GM19193 (cell line): ENCODE results near the gene GLB1L.

ENCODE experiments used
- POLR2A ChIP-seq: IDR thresholded peaks from 4 replicates; pipeline ENCODE4 v1.6.1; 2011; ENCODE audit not compliant: insufficient read depth, insufficient read length; ENCODE audit errors: extremely low read depth

The GLB1L gene

DNA sequence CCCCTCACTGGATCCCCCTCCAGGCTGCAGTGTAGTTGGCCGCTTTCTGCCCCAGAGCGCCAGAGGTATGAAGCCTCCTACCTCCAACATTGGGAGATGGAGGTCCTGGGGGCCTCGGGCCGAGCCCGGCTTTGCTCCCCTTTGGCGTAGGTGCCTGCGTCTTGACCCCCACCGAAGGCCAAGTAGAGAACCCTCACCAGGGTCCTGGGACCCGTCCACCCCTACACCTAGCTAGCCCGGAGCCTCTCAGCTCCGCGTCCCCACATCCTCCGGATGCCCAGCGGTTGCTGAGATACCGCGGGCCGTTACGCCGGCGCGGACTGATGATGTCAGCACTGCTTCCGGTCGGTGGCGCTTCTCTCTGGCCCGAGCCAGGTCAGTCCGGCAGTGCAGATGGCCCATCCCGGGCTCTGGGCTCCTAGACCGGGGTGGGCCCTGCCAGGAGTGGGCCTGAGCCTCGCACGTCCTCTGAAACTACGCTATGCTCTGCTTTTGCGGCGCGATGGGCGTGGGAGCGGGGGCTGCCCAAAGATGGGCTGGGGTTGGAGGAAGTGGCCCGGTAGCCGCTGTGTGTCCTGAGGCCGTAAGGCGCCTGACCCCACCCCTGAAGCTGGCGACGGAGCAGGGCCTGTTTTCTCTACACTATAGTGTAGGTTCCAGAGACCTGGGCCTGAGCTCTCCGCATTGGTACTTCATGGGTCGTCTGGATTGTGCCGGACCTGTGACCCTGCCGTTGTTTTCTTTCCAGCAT lies at the start of gene GLB1L, which contains the start of gene STK16:
Gene GLB1L (minus strand): TSS at position 297 of the 751 bp plus-strand sequence. CDS start 1,871 bp downstream, outside the sequence.
Gene STK16 (plus strand): TSS at position 332 of the 751 bp plus-strand sequence. CDS start 521 bp downstream, outside the sequence.
- TF ChIP-seq POLR2A: peak; percentile 87

DNA sequence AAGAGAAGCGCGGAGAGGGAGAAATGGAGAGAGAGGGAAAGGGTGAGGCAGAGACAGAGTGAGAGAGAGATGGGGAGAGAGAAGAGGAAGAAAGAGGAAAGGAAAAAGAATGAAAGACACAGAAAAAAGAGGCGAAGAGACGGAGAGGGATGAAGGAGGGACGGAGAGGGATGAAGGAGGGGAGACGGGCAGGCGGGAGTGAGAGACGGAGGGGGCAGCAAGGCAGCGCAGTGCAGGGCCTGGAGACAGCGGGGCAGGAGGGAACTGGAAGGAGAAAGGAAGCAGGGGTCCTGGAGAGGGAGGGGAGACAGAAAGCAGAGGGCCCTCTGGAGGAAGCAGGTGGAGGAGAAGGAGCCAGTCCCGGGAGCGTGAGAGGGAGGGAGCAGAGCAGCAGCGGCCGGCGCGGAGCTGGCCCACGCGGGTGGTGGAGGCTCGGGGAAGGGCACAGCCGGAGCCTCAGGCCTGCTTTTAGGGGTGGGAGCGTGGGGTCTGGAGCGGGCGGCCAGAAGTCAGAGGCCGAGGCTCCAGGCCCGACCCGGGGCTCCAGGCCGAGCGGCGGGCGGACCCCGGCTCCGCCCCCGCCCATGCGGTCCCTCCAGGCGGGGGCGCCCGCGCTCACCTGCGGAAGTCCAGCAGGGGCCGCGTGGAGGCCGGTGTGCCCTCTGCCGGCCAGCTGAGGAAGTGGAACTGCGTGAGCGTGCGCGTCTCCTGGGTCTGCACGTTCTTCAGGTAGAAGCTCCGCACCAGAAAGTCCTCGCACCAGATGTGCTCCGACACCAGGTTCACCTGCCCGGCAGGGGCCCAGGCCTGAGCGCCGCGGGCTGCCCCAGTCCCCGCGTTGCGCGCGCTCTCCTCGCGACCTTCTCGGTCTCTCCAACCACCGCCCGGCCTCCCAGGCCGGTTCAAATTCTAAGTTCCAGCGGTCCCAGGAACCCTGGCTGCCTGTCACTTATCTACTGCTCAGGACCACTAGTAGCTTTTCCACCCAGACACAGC lies 49.4 kb upstream of the GLB1L start:
- peak; percentile 60 for TF ChIP-seq POLR2A

DNA sequence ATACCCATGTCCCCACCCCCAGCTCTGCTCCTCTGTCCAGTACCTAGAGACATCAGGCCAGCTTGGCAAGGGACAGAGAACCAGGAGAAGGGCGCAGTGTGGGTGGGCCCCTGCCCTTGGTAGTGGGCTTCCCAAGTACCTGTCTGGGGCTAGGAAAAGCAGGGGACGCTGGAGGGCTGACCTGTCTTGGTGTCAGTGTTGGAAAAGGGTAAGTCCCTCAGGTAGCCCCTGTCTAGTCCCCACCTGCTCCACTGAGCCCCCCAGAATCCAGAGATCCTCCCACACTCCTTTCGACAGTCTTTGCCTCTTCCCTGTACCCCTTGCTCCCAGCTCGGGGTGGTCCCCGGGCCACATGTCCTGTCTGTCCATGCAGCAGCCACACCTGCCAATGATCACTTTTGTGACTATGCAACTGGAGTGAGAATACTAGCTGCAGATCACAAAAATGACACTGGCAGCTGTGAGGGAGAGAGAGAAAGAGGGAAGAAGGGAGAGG lies 48.5 kb upstream of the GLB1L start:
- no peak for TF ChIP-seq POLR2A

DNA sequence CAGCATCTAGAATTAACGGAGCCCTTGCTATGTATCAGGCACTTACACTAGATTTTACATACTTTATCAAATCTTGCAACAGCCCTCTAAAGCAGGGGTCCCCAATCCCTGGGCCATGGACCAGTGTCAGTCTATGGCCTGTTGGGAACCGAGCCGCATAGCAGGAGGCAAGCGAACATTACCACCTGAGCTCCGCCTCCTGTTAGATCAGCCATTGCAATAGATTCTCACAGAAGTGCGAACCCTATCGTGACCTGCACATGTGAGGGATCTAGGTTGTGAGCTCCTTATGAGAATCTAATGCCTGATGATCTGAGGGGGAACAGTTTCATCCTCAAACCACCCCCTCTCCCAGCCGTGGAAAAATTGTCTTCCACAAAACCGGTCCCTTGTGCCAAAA lies 47.4 kb upstream of the GLB1L start:
- no peak for TF ChIP-seq POLR2A

DNA sequence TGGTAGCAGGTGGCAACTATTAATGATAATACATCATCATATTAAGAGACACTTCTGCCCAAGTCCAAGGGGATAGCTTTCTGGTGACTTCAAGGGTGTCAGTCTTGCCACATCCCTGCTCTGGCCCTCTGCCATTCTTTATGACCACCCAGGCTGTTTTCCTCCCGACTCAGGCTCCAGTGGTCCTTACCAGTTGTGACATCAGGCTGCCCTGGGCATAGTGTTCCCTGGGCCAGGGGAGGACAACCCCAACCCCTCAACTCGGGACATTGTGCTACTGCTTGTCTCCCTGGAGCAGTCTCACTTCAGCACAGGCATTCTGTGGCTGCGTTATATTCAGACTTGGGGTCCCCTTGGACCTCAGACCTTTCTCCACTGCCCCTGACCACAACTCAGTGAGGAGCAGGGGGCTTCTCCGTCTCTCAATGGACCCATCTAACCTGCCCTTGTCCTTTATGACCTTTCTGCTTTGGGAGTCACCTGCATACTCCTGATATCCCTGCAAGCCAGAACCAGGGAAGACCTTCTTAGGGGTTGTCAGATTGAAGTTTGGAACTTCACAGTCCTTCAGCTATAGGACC lies 46.8 kb upstream of the GLB1L start:
- TF ChIP-seq POLR2A: no peak

DNA sequence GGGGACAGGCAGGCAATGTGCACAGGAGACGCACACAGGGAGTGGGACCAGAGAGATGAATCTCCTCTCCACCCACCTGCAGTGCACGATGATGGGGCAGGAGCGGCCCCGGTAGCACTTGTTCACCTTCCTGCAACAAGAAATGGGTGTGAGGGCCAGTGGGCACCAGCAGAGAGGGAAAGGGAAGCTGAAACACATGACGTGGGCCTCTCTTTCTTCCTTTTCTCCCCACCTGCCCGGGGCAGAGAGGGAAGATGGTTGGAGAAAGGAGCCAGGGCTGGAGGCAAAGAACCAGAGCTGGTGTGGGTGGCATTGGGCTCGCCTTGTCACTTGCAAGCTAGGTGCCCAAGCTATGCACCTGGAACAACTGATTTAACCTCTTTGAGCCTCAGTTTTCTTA lies 46.1 kb upstream of the GLB1L start:
- TF ChIP-seq POLR2A: no peak

DNA sequence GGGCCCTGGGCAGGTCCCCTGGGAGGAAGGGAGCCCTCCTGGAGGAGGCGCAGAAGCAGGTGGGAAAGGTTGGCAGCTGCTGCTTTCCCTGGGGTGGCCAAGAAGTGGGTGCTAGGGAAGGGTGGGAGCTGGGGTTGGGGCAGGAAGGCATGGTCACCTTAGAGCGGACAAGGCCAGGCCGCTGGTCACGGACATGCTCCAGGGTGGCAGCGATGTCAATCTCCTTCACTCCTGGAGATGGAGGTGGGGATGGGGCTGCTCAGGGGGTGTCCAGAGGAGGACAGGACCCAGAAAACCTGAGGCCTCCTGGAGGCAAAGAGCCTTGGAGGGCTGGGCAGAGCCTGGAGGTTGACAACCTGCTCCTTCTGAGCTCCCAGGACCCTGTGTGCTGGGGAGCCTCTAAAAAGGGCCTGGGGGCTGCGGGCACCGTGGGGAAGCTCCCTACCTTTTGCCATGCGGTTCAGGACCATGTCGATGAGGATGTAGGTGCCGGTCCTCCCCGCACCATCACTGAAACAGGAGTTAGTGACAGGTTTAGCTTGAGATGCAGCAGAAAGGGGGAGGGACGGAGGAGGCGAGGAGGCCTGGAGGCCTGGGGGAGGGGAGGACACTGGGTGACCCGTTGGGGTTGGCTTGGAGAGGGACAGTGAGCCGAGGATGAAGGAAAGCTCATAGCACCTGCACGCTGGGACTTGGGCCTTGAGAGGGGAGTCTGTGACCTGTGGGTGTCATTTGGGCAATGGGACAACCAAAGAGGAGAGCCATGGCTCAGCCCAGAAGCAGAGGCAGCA lies 45.3 kb upstream of the GLB1L start:
- no peak for TF ChIP-seq POLR2A

DNA sequence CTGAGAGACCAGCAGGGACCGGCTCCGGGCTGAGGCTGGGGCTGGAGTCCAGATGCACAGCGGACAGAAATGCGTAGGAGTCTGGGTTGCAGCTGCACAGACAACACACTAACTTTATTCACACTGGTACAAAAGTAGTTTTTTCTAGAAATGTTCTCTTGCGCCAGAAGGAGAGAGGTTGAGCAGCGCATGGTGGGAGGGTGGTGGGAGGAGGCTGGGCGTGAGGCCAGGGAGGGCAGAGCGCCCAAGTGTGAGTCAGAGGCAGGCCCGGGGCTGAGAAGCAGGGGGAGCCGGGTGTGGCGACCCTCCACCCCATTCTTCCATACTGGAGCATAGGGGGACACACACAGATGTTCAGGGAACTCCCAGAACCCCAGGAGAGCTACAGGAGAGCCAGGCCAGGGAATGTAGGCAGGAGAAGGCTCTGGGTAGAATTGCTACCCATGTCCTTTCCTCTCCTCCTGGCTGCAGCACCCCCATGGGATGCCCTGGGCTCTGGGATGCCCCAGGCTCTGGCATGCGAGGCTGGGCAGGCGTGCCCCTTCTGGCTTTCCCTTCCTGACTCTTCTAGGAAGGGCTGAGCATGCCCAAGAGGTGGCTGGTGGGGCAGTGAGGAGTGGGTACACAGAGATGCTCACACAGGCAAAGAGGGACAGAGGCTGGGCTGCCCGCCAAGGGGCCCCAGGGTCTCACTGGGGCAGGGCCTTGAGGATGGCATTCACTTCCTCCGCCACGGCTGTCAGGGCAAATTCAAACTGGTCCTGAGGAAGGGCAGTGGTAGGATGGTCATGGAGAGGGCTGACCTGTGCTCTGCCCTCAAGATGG lies 44.5 kb upstream of the GLB1L start:
- TF ChIP-seq POLR2A: no peak

DNA sequence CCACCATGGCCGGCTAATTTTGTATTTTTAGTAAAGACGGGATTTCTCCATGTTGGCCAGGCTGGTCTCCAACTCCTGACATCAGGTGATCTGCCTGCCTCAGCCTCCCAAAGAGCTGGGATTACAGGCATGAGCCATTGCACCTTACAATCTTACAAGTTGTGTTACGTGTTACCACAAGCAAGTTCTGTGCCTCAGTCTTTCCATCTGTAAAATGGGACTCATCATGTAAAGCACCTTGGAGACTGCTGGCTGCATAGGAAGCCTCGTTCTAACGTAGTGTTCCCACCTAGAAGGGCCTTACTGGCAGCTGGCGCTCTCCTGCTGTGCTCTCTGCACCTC lies 43.9 kb upstream of the GLB1L start:
- no peak for TF ChIP-seq POLR2A

DNA sequence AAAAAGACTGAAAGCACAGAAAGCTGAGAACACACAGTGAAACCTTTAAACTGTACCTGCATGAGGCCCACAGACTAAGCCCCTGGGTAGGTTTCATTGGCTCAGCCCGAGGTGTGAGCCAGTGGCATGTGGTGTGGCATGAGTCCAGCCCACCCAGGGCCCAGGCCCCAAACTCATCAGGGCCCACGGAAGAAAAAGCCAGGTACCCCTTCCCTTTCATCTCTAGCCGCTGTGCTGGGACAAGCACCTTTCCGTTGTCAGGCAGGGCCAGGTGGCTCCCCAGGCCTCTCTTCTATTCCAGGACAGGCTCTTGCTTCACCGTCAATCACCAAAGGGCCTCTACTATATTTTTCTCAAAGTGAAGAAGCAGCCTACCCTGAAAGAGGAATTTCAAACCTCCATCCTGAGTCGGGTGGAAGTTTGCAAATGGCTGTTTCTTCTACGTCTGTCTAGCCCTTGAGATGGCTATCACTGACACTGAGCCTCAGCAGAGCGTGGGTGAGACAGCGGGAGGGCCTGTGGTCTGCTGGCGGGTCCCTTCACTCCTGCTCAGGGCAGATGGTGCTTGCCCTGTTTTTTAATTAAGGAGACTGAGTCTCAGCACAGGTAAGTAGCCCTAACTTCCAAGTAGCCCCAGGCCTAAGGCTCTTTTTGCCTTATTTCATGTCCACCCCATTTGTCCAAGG lies 42.5 kb upstream of the GLB1L start:
- TF ChIP-seq POLR2A: no peak

DNA sequence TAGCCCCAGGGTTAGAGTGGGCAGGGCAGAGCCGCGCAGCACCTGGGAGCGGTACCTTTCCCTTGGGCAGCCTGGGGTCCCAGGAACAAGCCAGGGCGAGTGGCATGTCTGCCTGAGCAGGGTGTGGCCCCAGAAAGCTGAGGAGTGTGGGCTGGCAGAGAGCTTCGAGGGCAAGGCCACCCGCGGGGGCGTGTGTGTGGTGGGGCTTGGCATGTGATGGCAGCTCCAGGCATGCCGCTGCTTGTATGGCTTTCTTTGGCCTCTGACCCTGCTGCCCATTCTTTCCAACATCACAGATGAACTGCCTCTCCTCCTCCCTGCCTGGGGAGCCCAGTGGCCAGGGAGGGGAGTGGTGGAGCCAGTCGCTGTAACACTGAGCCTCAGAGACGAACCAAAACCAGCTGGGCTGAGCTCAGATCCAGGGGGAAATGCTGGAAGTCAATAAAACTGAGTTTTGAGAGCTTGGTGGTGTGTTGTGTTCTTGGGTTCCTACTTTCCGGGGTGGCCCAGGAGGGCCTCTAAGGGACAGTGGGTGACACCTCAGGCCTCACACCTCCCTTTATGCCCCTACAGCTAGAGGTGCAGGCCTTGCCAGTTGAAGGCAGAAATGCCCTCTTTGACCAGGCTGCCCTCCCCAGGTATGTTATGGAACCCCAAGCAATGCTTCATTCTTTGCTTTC lies 41.3 kb upstream of the GLB1L start:
- no peak for TF ChIP-seq POLR2A

DNA sequence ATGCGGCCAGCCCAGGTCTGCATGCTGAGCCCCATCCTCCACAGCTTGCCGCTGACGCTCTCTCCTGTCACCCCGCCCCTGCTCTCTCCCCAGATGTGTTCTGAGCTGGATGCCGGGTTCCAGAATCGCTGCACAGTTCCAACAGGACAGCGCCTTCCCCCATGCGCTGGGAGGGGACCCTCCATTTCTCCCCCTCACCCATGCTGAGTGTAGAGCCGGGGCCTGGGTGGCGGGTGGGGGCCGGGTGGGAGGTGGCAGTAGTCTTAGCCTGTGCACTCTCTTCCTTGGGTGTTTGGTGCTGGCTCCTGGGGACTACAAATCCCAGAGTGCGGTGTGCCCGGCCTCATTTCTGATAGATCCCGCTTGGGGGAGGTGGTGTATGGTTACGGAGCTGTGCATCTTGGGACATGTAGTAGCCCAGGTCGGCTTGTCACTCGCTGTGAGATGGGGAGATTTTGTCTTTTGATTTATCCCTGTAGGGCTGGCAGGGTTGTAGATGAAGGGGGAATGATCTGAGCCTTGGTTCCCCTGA lies 40.7 kb upstream of the GLB1L start:
- no peak for TF ChIP-seq POLR2A
